Airway epithelial cell (primary cell): ENCODE data around the gene KLK15. TPM values are rescaled to one million over a fixed set of nuclear protein-coding genes. Genes with fewer than 3 reads are reported as not detected.

Source experiments
- total RNA-seq: library from RNA; depleted of rRNA; stranded (reverse); fragments of >200 nt; gene quantifications from 2 replicates; pipeline ENCODE4 v1.2.3, GENCODE V29; 2015

KLK15 gene
- total RNA-seq, result not detected in 2 replicates

GRCh38 chr19:50833117-50833801 lies at the start of gene KLK15:
TSS of gene KLK15 (minus strand) at chr19:50833574. CDS start at chr19:50831492, 2,082 bp downstream.

GRCh38 chr19:50873056-50873455 lies 39.7 kb upstream of the KLK15 start, which contains the start of gene KLK2:
TSS of gene KLK2 (plus strand) at chr19:50873439. CDS start at chr19:50873474, 35 bp downstream.

GRCh38 chr19:50854636-50855410 lies 21.4 kb upstream of the KLK15 start, which contains the start of gene KLK3:
TSS of gene KLK3 (plus strand) at chr19:50854915. CDS start at chr19:50854956, 41 bp downstream.

GRCh38 chr19:50823389-50824042 lies 9.9 kb downstream of the KLK15 start, which contains the start of gene KLK1:
TSS of gene KLK1 (minus strand) at chr19:50823787. CDS start at chr19:50823748, 39 bp downstream.

GRCh38 chr19:50790396-50790795 lies 43.0 kb downstream of the KLK15 start, which contains the start of gene ACP4:
TSS of gene ACP4 (plus strand) at chr19:50790415. CDS start at chr19:50790415, 0 bp downstream.

Other genes starting within 250 kb of the KLK15 start
- gene SYT3, start 193.7 kb downstream of the KLK15 start, total RNA-seq, result not detected in 2 replicates
- not detected in 2 replicates for gene C19orf81, start 184.1 kb downstream of the KLK15 start, total RNA-seq
- 0.35 TPM in 1 of 2 replicates, not detected in the other for gene SHANK1, start 113.8 kb downstream of the KLK15 start, total RNA-seq
- 3.7 and 4.9 TPM in 2 replicates for gene CLEC11A, start 110.2 kb downstream of the KLK15 start, total RNA-seq
- not detected in 2 replicates for gene GPR32, start 63.1 kb downstream of the KLK15 start, total RNA-seq
- not detected in 2 replicates for gene ACP4, start 43.2 kb downstream of the KLK15 start, total RNA-seq
- 1.3 TPM in 1 of 2 replicates, not detected in the other for gene KLK1, start 9.8 kb downstream of the KLK15 start, total RNA-seq
- gene KLK3, start 21.3 kb upstream of the KLK15 start, total RNA-seq, result not detected in 2 replicates
- not detected in 2 replicates for gene KLK2, start 39.9 kb upstream of the KLK15 start, total RNA-seq
- not detected in 2 replicates for gene KLK4, start 77.8 kb upstream of the KLK15 start, total RNA-seq
- gene KLK5, start 119.5 kb upstream of the KLK15 start, total RNA-seq, result 41.5 and 42.7 TPM in 2 replicates
- 2.2 and 2.8 TPM in 2 replicates for gene KLK6, start 136.0 kb upstream of the KLK15 start, total RNA-seq
- gene KLK7, start 150.3 kb upstream of the KLK15 start, total RNA-seq, result 60.4 and 65.1 TPM in 2 replicates
- 56.3 and 78.2 TPM in 2 replicates for gene KLK8, start 168.0 kb upstream of the KLK15 start, total RNA-seq
- gene KLK10, start 186.1 kb upstream of the KLK15 start, total RNA-seq, result 183 and 202 TPM in 2 replicates
- gene KLK11, start 193.0 kb upstream of the KLK15 start, total RNA-seq, result 42.9 and 68.4 TPM in 2 replicates
- gene KLK12, start 201.4 kb upstream of the KLK15 start, total RNA-seq, result 30.3 and 33.1 TPM in 2 replicates
- gene KLK13, start 231.5 kb upstream of the KLK15 start, total RNA-seq, result 1.3 and 1.5 TPM in 2 replicates
- not detected in 2 replicates for gene KLK14, start 249.3 kb upstream of the KLK15 start, total RNA-seq